UCSD-AML1 (cell line): ENCODE results near the gene VPS18.
"Not testable (repeated sequence)": the region's sequence is repeated elsewhere in the genome, so short reads cannot be mapped to it uniquely, and the experiment has no call there.

Source experiments
- DNase-seq: peaks from one replicate; lab custom pipeline; 2025; ENCODE audit not compliant: unreplicated experiment; lab: John Stamatoyannopoulos, UW

The VPS18 gene

DNA sequence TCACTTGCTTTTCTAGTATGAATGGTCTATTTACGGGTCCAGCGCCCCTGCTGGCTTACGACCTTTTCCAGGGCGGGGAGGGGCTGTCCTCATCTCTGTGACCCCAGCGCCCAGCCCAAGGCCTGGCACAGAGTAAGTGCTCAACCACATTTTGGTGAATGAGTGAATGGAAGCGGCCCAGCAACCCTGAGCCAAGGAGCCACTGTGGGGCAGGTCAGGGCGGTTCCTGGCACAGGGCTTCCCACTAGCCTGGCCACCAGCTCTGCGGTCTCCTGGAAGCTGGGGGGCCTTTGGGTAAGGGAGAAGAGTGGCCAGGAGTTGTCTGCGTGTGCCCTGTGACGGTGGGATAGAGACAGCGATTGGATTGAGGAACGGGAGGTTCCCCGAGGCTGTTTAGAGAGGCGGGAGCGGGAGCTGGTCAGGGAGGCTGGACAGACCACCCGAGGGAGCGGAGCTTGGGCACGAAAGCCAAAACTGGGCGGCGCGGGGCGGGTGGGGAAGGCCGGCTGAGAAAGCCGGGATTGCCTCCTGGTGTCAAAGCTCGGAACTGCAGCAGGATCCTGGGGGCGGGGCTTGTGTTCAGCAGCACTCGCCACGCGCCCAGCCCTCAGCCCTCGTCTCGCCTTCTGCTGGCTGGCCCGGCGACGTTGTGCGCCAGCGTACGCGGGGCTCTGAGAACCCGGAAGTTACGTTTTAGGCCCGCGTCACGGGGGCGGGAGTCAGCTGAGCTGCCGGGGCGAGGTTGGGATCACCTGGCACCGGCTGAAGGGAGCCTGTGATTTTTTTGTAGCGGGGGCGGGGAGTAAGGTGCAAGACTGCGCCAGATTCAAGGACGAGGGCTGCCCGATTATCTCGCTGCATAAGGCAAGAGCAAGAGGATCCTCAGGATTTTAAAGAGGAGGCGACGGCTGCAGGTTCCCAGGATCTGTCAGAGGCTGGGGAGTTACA is at the start of gene VPS18:
Gene VPS18 (plus strand): TSS at position 718 of the 948 bp plus-strand sequence. CDS start 319 bp downstream, outside the sequence.
- DNase-seq: peak; percentile 96

DNA sequence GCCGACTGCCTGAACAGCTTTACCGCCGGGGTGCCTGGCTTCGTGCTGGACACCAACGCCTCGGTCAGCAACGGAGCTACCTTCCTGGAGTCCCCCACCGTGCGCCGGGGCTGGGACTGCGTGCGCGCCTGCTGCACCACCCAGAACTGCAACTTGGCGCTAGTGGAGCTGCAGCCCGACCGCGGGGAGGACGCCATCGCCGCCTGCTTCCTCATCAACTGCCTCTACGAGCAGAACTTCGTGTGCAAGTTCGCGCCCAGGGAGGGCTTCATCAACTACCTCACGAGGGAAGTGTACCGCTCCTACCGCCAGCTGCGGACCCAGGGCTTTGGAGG is 49.6 kb upstream of the VPS18 start:
- DNase-seq: no peak

- no peak for DNase-seq
Observed at GRCh38 chr15:40845036-40845435, 49.2 kb upstream of the VPS18 start.

DNA sequence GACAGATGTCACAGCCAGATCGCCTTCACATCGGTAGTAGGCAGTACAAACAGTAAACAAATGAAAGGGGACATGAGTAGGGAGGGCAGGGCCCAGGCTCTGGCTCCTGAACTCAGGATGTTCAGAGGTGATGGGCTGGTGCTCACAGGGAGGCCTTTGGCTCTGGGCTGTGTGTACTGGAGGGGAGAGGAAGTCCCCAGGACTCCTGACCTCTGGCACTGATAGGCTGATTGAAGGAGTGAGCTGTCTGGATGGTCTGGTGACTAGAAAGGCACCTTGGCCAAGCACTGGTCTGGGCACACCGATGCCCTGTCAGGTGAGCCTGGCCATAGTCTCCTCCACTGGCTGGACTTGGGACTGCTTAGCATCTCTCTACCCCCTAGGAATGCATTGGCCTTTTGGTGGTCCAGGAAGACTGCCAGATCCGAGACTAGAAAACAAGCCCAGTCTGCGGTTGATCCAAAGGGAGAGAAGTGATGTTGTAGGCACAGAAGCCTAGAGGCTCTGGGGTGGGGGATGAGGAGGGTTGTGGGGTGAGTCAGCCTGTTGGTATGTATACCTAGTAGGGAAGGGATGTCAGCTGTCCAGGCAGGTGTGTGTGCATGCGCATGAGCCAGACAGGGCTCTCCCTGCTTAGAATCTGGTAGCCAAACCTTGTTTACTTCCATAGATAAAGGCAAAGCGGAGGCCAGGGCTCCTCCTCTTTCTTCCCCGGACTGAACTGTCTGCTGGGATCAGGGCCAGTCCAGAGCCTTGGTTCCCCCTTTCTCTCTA is 48.6 kb upstream of the VPS18 start:
- no peak for DNase-seq

- no peak for DNase-seq
Observed at GRCh38 chr15:40846841-40847222, 47.4 kb upstream of the VPS18 start.

- peak; percentile 84 for DNase-seq
Observed at GRCh38 chr15:40847223-40847961, 46.9 kb upstream of the VPS18 start.

- DNase-seq: no peak
Observed at GRCh38 chr15:40850576-40851112, 43.6 kb upstream of the VPS18 start.

- no peak for DNase-seq
Observed at GRCh38 chr15:40852529-40852928, 41.7 kb upstream of the VPS18 start.

GRCh38 chr15:40853241-40853890 is 40.9 kb upstream of the VPS18 start:
- DNase-seq: no peak

DNA sequence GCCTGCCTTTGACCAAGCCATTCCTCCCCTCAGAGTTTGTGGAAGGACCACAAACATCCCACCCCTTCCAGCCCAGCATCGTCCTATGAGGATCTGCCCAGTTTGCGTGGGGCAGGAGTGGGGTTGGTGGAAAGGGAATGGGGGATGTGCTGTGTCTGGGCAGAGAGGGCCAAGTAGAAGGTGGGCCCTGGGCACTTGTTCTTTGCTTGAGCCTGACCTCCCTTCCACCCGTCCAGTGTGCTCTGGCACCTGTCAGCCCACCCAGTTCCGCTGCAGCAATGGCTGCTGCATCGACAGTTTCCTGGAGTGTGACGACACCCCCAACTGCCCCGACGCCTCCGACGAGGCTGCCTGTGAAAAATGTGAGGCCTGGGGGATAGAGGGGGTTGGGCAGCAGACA is 40.1 kb upstream of the VPS18 start:
- DNase-seq: no peak

DNA sequence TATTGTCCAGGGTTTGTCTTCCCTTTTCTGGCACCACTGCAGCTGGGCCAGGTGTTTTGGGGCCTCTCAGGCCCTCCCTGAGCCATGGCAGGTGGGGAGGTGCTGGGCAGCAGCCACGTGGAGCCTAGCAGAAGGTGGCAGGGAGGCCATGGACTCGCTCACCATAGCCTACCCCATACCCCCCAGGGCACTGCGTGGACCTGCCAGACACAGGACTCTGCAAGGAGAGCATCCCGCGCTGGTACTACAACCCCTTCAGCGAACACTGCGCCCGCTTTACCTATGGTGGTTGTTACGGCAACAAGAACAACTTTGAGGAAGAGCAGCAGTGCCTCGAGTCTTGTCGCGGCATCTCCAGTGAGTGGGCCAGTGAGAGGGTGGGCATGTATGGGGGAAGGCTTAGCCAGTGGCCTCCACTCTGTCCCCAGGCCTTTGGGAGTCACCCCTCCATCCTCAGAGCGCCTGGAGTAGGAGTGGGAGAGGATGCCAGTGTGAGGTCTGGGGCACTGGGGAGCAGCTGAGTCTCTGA is 38.5 kb upstream of the VPS18 start:
- DNase-seq: no peak

GRCh38 chr15:40856746-40857145 is 37.5 kb upstream of the VPS18 start:
- no peak for DNase-seq

DNA sequence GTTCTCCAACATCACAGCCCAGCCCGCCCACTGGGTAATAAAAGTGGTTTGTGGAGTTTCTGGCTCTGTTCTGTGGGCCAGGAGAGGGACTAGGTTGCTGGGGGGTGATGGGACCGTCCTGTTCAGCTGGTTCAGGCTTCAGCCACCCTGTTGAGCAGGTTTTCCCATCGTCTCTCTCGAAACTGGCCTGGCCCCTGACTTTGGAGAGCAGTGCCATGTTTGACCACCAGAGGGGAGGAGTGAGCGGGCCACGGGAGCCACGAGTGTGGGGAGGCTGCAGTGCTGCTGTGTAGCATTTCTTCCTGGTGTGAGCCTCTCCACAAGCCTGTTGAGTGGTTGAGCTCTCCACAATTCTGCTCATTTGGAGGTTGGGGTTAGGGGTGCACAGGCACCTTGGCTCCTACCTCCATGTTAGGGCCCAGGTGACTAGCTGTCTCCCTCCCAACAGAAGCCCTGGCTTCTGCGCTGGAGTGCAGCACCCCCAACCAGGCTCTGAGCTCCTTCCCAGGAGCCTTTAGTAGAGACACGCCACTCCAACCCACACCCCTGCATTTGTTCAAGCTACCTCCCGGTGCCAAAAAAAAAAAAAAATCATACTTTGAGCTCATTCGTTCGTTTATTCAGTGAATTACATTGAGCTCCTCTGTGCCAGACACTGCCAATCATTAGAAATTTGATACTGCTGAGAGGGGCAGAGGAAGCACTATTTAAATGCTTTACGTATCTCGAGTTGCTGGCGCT is 36.5 kb upstream of the VPS18 start:
- peak; percentile 81 for DNase-seq

DNA sequence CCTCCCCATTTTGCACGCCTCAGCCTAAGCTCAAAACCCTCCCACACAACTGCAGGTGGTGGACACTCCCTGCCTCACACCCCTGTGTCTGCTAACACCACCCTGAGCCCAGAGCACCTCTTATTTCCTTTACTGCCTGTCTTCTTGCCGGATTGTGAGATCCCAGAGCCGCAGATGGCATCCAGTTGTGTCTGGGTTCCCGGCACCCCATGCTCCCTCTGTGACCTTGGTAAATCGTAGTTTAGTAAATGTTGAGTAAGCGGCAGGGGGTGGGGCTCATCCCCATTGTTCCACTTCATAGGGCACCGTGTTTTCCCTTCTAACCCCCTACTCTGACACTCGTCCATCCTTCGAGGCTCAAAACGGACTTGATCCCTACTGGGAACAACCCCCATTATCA is 35.5 kb upstream of the VPS18 start:
- no peak for DNase-seq

DNA sequence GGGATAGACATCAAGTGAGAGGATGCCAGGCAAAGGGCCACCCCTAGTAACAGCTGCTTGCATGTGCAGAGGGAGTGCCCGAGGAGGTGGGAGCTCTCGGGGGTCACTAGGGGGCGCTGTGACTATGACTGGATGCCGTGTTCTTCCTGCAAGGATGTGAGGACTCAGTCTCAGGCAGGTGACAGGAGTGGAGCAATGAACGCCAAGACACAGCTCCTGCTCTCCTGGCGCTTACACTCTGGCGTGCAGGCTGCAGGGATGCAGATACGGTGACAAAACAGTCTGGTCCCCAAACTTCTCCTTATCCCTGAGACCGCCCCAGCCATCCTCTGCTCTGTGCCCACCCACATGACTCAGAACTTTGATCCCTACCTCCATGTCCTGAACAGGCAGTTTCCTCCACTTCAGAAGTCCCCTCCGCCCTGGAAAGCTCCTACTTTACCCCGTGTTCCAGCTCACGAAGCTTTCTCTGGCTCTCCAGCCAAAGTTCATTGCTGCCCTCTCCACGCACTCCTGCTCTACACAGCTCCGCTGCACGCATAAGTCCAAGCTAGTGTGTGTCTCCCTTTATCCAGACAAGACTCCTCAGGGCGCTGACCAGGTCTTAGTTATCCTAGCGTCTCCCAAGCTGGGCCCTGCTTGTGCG is 34.9 kb upstream of the VPS18 start:
- DNase-seq: peak; percentile 81

DNA sequence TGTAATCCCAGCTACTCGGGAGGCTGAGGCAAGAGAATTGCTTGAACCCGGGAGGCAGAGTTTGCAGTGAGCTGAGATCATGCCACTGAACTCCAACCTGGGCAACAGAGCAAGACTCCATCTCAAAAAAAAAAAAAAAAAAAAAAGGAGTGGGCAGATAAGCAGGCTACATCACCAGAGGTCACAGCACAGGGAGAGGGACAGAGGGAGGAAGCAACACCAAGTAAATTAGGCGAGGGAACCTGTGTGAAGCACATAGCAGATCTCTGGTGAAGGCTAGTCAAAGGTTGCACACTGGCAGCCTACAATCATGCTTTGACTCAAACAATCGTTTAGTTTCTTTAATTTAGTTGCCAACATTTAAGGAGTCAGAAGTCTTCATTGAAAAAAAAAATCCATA is 33.1 kb upstream of the VPS18 start:
- DNase-seq: not testable (repeated sequence)

DNA sequence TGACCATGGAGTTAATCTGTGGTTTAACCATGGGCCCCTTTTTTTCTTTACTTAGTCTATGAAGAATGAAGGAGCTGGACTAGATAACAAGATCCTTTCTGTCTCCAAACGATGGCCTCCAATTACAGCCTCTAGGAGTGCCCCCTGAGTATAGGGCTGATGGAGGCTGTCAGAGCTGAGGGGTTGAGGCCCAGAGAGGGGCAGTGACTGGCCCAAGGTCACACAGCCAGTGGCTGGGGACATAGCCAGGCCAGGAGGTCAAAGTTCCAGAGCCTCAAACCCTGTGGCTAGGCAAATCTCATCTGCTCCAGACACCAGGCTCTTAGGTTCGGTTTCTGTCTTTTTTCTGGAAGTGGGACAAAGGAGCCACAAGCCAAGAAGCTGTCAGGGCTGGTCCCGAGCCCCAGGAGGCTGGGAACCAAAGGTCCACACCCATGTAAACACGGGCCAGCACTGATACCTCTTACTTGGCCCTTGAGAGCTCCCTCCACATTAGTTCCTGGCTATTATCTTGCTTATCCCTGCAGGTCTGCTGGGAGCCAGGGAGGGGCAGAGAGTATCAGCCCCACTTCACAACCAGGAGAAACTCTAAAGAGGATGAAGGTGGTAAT is 30.5 kb upstream of the VPS18 start:
- DNase-seq: no peak

DNA sequence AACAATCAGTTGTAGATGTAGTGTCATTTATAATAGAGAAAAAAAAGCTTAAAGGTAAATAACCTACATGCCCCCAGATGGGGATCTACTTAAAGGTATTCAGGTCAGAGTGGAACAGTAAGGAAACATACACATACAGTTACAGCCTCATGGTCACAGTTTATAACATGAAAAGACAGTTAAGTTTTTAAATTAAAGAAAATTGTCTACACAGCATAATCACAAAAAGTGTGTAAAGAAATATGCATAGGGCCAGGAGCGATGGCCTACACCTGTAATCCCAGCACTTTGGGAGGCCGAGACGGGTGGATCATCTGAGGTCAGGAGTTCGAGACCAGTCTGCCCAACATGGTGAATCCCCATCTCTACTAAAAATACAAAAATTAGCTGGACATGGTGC is 27.1 kb upstream of the VPS18 start:
- DNase-seq: no peak

DNA sequence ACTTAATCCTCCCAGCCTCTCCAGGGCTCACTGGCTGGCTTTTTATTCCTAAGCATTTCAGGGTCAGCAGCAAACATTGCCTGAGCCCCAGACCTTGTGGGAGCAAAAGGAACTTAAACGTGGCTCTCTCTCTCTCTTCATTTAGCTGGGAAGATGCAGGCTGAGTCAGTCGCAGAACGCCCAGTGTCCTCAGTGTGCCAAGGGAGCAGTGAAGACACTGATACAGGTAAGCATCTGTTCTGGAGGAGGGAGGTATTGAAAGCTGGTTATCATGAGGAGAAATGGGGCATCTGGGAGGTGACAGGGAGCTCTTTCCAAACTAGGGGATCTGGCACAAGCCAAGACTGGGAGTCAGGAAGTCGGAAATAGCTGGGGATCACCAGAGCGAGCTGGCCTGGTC is 24.6 kb upstream of the VPS18 start:
- DNase-seq: no peak
